HepG2 (cell line): Measurements from ENCODE around the gene FAT1. TPM values are rescaled to one million over a fixed set of nuclear protein-coding genes. Genes with fewer than 3 reads are reported as not detected.

Source experiments
- CTCF ChIP-seq: sonication (generic); formaldehyde crosslinking; IDR thresholded peaks from 2 replicates; pipeline ENCODE4 v1.5.0; 2020; ENCODE audit warnings: mild to moderate bottlenecking, missing genetic modification reagents, moderate library complexity
- GABPB1 ChIP-seq: IDR thresholded peaks from 2 replicates; pipeline ENCODE4 v1.6.1; 2016; ENCODE audit warnings: mild to moderate bottlenecking, missing genetic modification reagents, moderate library complexity, missing compliant biosample characterization
- KIAA2018 ChIP-seq: sonication (generic); formaldehyde crosslinking; IDR thresholded peaks from 2 replicates; pipeline ENCODE4 v1.5.0; 2020; ENCODE audit warnings: mild to moderate bottlenecking, missing genetic modification reagents, borderline replicate concordance
- NFYB ChIP-seq: sonication (generic); formaldehyde crosslinking; IDR thresholded peaks from 2 replicates; pipeline ENCODE4 v1.4.0; 2020; ENCODE audit warnings: missing genetic modification reagents
- SMARCC2 ChIP-seq: fragments of 450-650 bp; IDR thresholded peaks from 2 replicates; pipeline ENCODE4 v1.6.1; 2017; ENCODE audit warnings: antibody characterized with exemption, mild to moderate bottlenecking
- WIZ ChIP-seq: sonication (generic); formaldehyde crosslinking; IDR thresholded peaks from 2 replicates; pipeline ENCODE4 v1.5.1; 2020; ENCODE audit warnings: mild to moderate bottlenecking, missing genetic modification reagents
- ZBED4 ChIP-seq: sonication (generic); formaldehyde crosslinking; IDR thresholded peaks from 2 replicates; pipeline ENCODE4 v1.4.0; 2020; ENCODE audit warnings: missing genetic modification reagents, borderline replicate concordance
- polyA plus RNA-seq, 8 experiments: library from polyadenylated mRNA; depleted of rRNA in 3 of 8; stranded (reverse) in 7 of 8; unstranded in 1 of 8; fragments of >200 nt; fragmentation: Illumina TruSeq in 4 of 8; extraction: Trizol in 4 of 8; gene quantifications; 2 replicates each; pipeline versions ENCODE4 v1.2.1 to v1.2.3, GENCODE V29; 2011 to 2016; ENCODE audit warnings: low read depth in 4 of 8, missing spikeins in 1 of 8, mixed read lengths in 1 of 8; ENCODE audit not compliant: insufficient read depth in 1 of 8
- total RNA-seq, 5 experiments: library from RNA; depleted of rRNA; stranded (reverse); fragments of >200 nt; fragmentation: Illumina TruSeq; extraction: Trizol; gene quantifications; 2 replicates each; pipeline ENCODE4 v1.2.3, GENCODE V29; 2016; ENCODE audit warnings: low read depth in 1 of 5

FAT1 gene
- total and polyA plus RNA-seq, 2 of the 13 experiments (the other 11 are each of a cell fraction or from before 2014, with no cell fraction given), result 185 to 216 TPM

- no peak for TF ChIP-seq ZBED4
- no peak for TF ChIP-seq WIZ (CRISPR knock-in tag)
- no peak for TF ChIP-seq KIAA2018 (CRISPR knock-in tag)
- TF ChIP-seq SMARCC2, result no peak
- no peak for TF ChIP-seq CTCF (CRISPR knock-in tag)
- no peak for TF ChIP-seq GABPB1 (CRISPR knock-in tag)
- no peak for TF ChIP-seq NFYB (CRISPR knock-in tag)
- TF ChIP-seq, all 625 proteins: peak for 6
Observed at GRCh38 chr4:186604124-186604807, 119.4 kb downstream of the FAT1 start (continued).
